GM18517 (cell line): Measurements from ENCODE around the gene CBX6.

Experiments used
- ATAC-seq: cut with Tn5 transposase; IDR thresholded peaks from one replicate; pipeline ENCODE4 v1.9.1; 2021; ENCODE audit warnings: mild to moderate bottlenecking, moderate library complexity; ENCODE audit not compliant: unreplicated experiment

Gene CBX6

GRCh38 chr22:38823076-38823475 lies 48.9 kb downstream of the CBX6 start:
- no peak for ATAC-seq

GRCh38 chr22:38820020-38820419 lies 52.0 kb downstream of the CBX6 start:
- ATAC-seq = no peak

GRCh38 chr22:38819387-38819940 lies 52.6 kb downstream of the CBX6 start:
- no peak for ATAC-seq

GRCh38 chr22:38817196-38817595 lies 54.8 kb downstream of the CBX6 start:
- no peak for ATAC-seq

DNA sequence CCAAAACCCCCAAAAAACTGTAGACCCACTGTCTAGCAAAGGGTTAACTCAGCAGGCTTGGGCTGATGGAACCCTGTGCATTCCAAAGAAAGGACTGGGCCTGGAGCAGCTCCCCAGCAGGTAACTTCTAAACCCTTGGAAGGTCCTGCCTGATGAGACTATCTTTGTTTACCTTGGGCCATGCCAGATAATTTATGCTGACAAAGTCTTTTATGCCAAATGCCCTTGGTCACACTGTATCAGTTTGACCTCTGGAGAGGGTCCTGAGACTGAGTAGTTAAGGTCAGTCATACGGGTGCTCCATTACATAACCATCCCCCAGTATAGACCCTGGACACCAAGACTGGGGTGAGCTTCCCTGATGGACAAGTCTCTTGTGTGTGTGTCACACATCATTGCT lies 56.2 kb downstream of the CBX6 start:
- ATAC-seq = no peak
